ENCODE data around the gene DNMT1.
"Not testable (repeated sequence)": the region's sequence is repeated elsewhere in the genome, so short reads cannot be mapped to it uniquely, and the experiment has no call there.

The DNMT1 gene

DNA sequence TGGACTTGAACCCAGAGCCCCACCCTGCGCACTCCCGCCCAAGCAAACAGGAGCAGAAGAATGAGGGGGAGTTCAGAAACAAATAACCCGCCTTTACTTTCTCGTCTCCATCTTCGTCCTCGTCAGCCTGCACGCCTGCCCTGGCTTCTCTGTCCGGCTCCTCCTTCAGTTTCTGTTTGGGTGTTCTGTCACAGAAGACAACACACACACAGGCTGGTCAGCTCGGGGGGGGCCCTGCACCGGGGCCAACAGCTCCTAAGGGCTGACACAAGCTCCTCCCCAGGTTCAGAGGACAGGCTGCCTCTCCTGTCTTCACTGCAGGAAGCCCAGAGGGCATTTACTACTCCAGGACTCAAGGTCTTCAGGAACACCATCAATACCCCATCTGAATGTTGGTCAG is 28.3 kb downstream of the DNMT1 start:
- not testable (repeated sequence) for H3K4me1 ChIP-seq (ENCODE audit: control insufficient read depth, insufficient read depth, low read length, poor library complexity, severe bottlenecking); H3K9me3 ChIP-seq (ENCODE audit: control insufficient read depth, low read length); H3K4me3 ChIP-seq (ENCODE audit: insufficient read depth, low read depth, low read length, poor library complexity, severe bottlenecking); DNase-seq; H3K27ac ChIP-seq (ENCODE audit: insufficient read depth, low read length, poor library complexity, severe bottlenecking); H3K27me3 ChIP-seq (replicated peaks; ENCODE audit: control insufficient read depth, insufficient read depth, low read length, poor library complexity, severe bottlenecking)
- H3K36me3 ChIP-seq (ENCODE audit: control insufficient read depth, insufficient read depth, low read length) = peaks cover 54% of the 10 kb centered on the region

DNA sequence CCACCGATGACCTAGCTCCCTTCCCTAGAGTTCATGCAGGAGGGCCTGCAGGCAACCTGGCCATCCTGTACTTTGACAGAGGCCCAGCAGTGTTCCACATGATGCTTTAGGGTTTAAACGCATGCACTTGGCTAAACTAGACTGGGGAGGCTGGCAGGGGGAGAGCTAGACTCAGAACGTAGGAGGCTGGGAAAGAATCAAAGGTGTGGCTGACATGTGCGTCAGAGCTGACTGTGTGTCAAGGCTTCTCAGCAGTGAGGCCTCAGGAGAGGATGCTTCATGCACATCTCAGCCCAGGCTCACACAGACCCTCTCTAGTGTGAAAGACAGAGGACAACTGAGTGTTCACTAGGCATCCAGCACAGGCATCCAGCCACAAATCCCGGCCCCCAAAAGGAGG is 28.7 kb downstream of the DNMT1 start:
- H3K27ac ChIP-seq (ENCODE audit: insufficient read depth, low read length, poor library complexity, severe bottlenecking) = no peak overlapping the region
- H3K36me3 ChIP-seq (ENCODE audit: control insufficient read depth, insufficient read depth, low read length) = peaks cover 54% of the 10 kb centered on the region
- no peaks in the 10 kb centered on the region for H3K9me3 ChIP-seq (ENCODE audit: control insufficient read depth, low read length)
- DNase-seq = no peak
- no peaks in the 10 kb centered on the region for H3K4me1 ChIP-seq (ENCODE audit: control insufficient read depth, insufficient read depth, low read length, poor library complexity, severe bottlenecking)
- no peak overlapping the region for H3K4me3 ChIP-seq (ENCODE audit: insufficient read depth, low read depth, low read length, poor library complexity, severe bottlenecking)
- no peaks in the 10 kb centered on the region for H3K27me3 ChIP-seq (replicated peaks; ENCODE audit: control insufficient read depth, insufficient read depth, low read length, poor library complexity, severe bottlenecking)

DNA sequence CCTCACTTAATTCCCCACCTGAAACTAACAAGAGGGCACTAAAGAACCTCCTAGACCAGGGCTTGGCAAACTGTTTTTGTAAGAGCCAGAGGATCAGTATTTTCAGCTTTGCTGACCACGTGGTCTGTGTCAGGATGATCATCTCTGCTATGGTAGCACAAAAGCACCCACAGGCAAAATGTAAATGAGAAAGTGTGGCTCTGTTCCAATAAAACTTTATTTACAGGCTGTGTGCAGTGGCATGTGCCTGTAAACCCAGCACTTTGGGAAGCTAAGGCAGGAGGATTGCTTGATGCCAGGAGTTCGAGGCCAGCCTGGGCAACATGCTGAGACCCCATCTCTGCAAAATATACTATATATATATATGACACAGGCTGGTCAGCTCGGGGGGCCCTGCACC is 31.2 kb downstream of the DNMT1 start:
- Histone ChIP-seq H3K4me3 (ENCODE audit: insufficient read depth, low read depth, low read length, poor library complexity, severe bottlenecking) (no peak overlapping the region), H3K27me3 (replicated peaks; ENCODE audit: control insufficient read depth, insufficient read depth, low read length, poor library complexity, severe bottlenecking) (no peaks in the 10 kb centered on the region), H3K27ac (ENCODE audit: insufficient read depth, low read length, poor library complexity, severe bottlenecking) (no peak overlapping the region), H3K36me3 (ENCODE audit: control insufficient read depth, insufficient read depth, low read length) (peaks cover 59% of the 10 kb centered on the region), H3K9me3 (ENCODE audit: control insufficient read depth, low read length) (no peaks in the 10 kb centered on the region), H3K4me1 (ENCODE audit: control insufficient read depth, insufficient read depth, low read length, poor library complexity, severe bottlenecking) (no peaks in the 10 kb centered on the region)
- DNase-seq = no peak

DNA sequence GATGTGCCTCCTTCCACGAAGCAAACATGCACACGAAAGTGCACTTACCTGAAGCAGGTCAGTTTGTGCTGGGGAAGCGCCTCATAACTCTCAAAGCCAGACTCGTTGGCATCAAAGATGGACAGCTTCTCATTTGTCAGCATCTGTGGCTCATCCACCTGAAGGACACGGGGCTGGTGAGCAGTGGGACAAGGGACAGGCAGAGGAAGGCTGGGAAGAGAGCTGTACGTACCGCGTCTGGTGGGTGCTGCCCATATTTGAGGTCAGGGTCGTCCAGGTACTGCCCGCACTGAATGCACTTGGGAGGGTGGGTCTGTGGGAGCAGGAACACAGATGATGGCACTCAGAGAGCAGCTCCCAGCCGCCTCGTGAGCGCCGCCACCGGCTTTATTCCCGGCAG is 35.1 kb downstream of the DNMT1 start:
- Histone ChIP-seq H3K36me3 (ENCODE audit: control insufficient read depth, insufficient read depth, low read length) (peaks cover 72% of the 10 kb centered on the region), H3K27ac (ENCODE audit: insufficient read depth, low read length, poor library complexity, severe bottlenecking) (no peak overlapping the region), H3K27me3 (replicated peaks; ENCODE audit: control insufficient read depth, insufficient read depth, low read length, poor library complexity, severe bottlenecking) (no peaks in the 10 kb centered on the region), H3K4me3 (ENCODE audit: insufficient read depth, low read depth, low read length, poor library complexity, severe bottlenecking) (no peak overlapping the region), H3K9me3 (ENCODE audit: control insufficient read depth, low read length) (no peaks in the 10 kb centered on the region), H3K4me1 (ENCODE audit: control insufficient read depth, insufficient read depth, low read length, poor library complexity, severe bottlenecking) (no peaks in the 10 kb centered on the region)
- DNase-seq = no peak

DNA sequence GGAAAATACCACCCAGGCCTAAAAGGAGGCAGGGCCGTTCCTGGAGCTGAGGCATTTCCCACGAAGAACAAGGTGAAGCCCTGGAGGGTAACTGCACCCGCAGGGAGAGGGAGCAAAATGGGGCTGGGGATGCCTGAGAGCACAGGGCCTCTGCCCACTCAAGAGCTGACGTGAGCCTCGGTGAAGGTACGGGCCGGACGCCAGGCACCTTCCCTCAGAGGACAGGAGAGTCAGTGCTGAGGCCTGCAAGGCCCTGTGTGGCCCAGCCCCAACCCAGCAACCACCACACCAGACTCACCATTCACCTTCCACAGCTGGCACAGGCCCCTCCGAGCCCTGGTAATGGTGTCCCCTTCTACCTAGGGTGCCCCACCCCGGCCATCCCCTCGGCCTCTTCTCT is 36.3 kb downstream of the DNMT1 start:
- Histone ChIP-seq H3K36me3 (ENCODE audit: control insufficient read depth, insufficient read depth, low read length) (peaks cover 83% of the 10 kb centered on the region), H3K4me3 (ENCODE audit: insufficient read depth, low read depth, low read length, poor library complexity, severe bottlenecking) (no peak overlapping the region)

DNA sequence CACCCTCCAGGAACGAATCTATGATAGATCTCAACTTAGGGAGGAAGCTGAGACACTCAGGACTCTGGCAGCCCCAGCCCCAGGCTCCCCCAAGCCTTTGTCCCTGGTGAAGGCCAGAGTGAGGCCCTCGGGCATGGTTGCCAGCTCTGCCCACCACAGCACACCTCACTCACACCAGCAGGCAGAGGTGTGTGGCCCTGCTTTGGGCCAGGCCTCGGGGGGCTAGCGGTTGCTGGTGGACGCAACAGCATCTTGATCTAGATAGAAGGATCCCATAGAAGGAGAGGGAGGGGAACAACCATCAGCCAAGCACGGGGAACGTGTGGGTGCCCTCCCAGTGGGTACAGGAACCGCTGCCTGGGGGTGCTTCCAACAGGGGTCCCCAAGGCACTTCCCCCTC is 36.7 kb downstream of the DNMT1 start:
- Histone ChIP-seq H3K36me3 (ENCODE audit: control insufficient read depth, insufficient read depth, low read length) (peaks cover 84% of the 10 kb centered on the region), H3K27me3 (replicated peaks; ENCODE audit: control insufficient read depth, insufficient read depth, low read length, poor library complexity, severe bottlenecking) (no peaks in the 10 kb centered on the region), H3K9me3 (ENCODE audit: control insufficient read depth, low read length) (no peaks in the 10 kb centered on the region), H3K4me1 (ENCODE audit: control insufficient read depth, insufficient read depth, low read length, poor library complexity, severe bottlenecking) (no peaks in the 10 kb centered on the region), H3K4me3 (ENCODE audit: insufficient read depth, low read depth, low read length, poor library complexity, severe bottlenecking) (no peak overlapping the region), H3K27ac (ENCODE audit: insufficient read depth, low read length, poor library complexity, severe bottlenecking) (no peak overlapping the region)
- DNase-seq = no peak

More for the DNA sequence above, 36.3 kb downstream of the DNMT1 start:
- H3K27ac ChIP-seq (ENCODE audit: insufficient read depth, low read length, poor library complexity, severe bottlenecking) = no peak overlapping the region
- H3K27me3 ChIP-seq (replicated peaks; ENCODE audit: control insufficient read depth, insufficient read depth, low read length, poor library complexity, severe bottlenecking) = no peaks in the 10 kb centered on the region
- no peaks in the 10 kb centered on the region for H3K4me1 ChIP-seq (ENCODE audit: control insufficient read depth, insufficient read depth, low read length, poor library complexity, severe bottlenecking)
- DNase-seq = no peak
- no peaks in the 10 kb centered on the region for H3K9me3 ChIP-seq (ENCODE audit: control insufficient read depth, low read length)

DNA sequence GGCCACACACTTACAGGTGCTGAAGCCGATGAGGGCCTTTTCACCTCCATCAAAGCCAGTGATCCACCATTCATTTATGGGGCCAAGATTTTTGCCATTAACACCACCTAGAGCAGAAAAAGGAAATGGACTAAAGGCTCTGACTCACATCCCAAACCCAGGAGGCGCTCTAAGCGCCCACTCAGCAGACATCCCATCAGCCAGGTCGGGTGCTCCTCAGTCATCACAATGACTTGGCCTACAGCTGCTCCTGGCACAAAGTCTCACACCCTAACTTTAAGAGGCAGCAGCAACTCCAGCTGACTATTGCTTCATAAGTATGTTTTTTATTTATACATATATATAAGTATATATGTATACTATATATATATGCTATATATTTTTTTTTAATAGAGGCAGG is 38.9 kb downstream of the DNMT1 start:
- Histone ChIP-seq H3K27me3 (replicated peaks; ENCODE audit: control insufficient read depth, insufficient read depth, low read length, poor library complexity, severe bottlenecking) (no peaks in the 10 kb centered on the region), H3K36me3 (ENCODE audit: control insufficient read depth, insufficient read depth, low read length) (peaks cover 80% of the 10 kb centered on the region)
- no peak for DNase-seq

DNA sequence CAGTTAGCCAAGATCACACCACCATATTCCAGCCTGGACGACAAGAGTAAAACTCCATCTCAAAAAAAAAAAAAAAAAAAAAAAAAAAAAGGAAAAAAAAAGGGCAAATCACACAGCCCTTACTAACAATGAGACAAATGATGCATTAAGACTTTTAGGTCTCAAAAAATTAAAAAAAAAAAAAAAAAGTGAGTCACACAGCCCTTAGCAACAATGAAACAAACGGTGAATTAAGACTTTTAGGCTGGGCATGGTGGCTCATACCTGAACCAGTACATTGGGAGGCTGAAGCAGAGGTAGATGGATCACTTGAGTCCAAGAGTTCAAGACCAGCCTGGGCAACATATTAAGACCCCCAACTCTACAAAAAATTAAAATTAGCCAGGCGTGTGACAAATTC is 42.7 kb downstream of the DNMT1 start:
- H3K27me3 ChIP-seq (replicated peaks; ENCODE audit: control insufficient read depth, insufficient read depth, low read length, poor library complexity, severe bottlenecking) = no peaks in the 10 kb centered on the region
- H3K4me3 ChIP-seq (ENCODE audit: insufficient read depth, low read depth, low read length, poor library complexity, severe bottlenecking) = no peak overlapping the region
- no peaks in the 10 kb centered on the region for H3K9me3 ChIP-seq (ENCODE audit: control insufficient read depth, low read length)
- H3K4me1 ChIP-seq (ENCODE audit: control insufficient read depth, insufficient read depth, low read length, poor library complexity, severe bottlenecking) = no peaks in the 10 kb centered on the region
- H3K27ac ChIP-seq (ENCODE audit: insufficient read depth, low read length, poor library complexity, severe bottlenecking) = no peak overlapping the region
- DNase-seq = no peak
- H3K36me3 ChIP-seq (ENCODE audit: control insufficient read depth, insufficient read depth, low read length) = peaks cover 62% of the 10 kb centered on the region

More for the DNA sequence above, 38.9 kb downstream of the DNMT1 start:
- no peaks in the 10 kb centered on the region for H3K9me3 ChIP-seq (ENCODE audit: control insufficient read depth, low read length)
- no peaks in the 10 kb centered on the region for H3K4me1 ChIP-seq (ENCODE audit: control insufficient read depth, insufficient read depth, low read length, poor library complexity, severe bottlenecking)
- H3K27ac ChIP-seq (ENCODE audit: insufficient read depth, low read length, poor library complexity, severe bottlenecking) = no peak overlapping the region
- no peak overlapping the region for H3K4me3 ChIP-seq (ENCODE audit: insufficient read depth, low read depth, low read length, poor library complexity, severe bottlenecking)

DNA sequence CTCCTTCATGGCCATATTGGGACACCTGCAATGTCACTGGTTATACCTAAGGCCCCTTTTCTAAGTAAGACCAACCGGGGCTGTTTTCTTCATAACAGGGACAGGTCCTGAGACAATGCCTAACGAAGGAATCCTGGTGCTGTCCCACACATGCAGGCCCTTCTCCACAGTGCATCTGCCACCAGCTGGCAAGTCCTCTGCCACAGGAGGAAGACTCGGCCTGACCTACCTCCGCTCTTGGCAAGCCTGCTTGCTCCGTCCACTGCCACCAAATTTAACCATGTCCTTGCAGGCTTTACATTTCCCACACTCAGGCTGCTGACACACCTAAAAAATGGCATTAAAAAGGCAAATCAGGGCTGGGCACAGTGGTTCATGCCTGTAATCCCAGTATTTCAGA is 43.2 kb downstream of the DNMT1 start:
- Histone ChIP-seq H3K4me3 (ENCODE audit: insufficient read depth, low read depth, low read length, poor library complexity, severe bottlenecking) (no peak overlapping the region), H3K27ac (ENCODE audit: insufficient read depth, low read length, poor library complexity, severe bottlenecking) (no peak overlapping the region), H3K9me3 (ENCODE audit: control insufficient read depth, low read length) (no peaks in the 10 kb centered on the region), H3K4me1 (ENCODE audit: control insufficient read depth, insufficient read depth, low read length, poor library complexity, severe bottlenecking) (no peaks in the 10 kb centered on the region), H3K36me3 (ENCODE audit: control insufficient read depth, insufficient read depth, low read length) (peaks cover 65% of the 10 kb centered on the region), H3K27me3 (replicated peaks; ENCODE audit: control insufficient read depth, insufficient read depth, low read length, poor library complexity, severe bottlenecking) (no peaks in the 10 kb centered on the region)
- DNase-seq = no peak

DNA sequence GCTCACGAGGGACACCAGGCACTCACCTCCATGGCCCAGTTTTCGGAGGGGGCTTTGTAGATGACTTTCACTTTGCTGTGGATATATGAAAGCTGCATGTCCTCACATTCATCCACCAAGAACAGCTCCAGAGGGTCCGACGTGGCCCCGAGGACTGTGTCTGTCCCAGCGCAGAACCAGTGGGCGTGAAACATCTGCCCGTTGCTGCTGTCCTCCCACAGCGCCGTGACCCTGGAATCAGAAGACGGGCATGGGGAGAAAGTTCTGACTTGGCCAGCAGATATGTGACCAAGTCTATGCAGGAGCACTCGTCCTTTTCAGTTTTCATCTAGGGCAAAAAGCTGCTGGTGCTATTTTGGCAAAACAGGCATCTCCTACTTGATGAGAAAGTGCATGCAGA is 45.3 kb downstream of the DNMT1 start:
- Histone ChIP-seq H3K27ac (ENCODE audit: insufficient read depth, low read length, poor library complexity, severe bottlenecking) (no peak overlapping the region), H3K9me3 (ENCODE audit: control insufficient read depth, low read length) (no peaks in the 10 kb centered on the region), H3K36me3 (ENCODE audit: control insufficient read depth, insufficient read depth, low read length) (peaks cover 63% of the 10 kb centered on the region), H3K4me1 (ENCODE audit: control insufficient read depth, insufficient read depth, low read length, poor library complexity, severe bottlenecking) (peaks cover 8% of the 10 kb centered on the region), H3K4me3 (ENCODE audit: insufficient read depth, low read depth, low read length, poor library complexity, severe bottlenecking) (no peak overlapping the region), H3K27me3 (replicated peaks; ENCODE audit: control insufficient read depth, insufficient read depth, low read length, poor library complexity, severe bottlenecking) (no peaks in the 10 kb centered on the region)
- DNase-seq = no peak

DNA sequence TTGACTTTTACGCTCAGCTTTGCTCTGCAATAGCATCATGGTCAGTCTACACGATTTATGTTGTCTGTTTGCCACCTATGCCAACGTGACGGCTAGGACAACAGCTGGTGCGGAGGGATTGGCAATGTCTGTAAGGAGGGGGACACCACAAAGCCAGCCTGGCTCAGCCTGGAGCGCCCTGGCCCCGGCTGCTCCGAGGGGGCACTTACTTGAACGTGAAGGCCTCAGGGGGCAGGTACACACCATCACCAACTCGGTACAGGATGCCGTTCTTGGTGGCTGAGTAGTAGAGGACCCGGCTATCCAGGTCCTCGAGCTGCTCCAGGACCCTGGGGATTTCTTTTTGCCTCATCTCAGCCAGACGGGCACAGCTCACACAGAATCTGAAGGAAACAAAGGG is 48.6 kb downstream of the DNMT1 start:
- no peak overlapping the region for H3K4me3 ChIP-seq (ENCODE audit: insufficient read depth, low read depth, low read length, poor library complexity, severe bottlenecking)
- DNase-seq = no peak
- H3K27me3 ChIP-seq (replicated peaks; ENCODE audit: control insufficient read depth, insufficient read depth, low read length, poor library complexity, severe bottlenecking) = no peaks in the 10 kb centered on the region
- H3K9me3 ChIP-seq (ENCODE audit: control insufficient read depth, low read length) = no peaks in the 10 kb centered on the region
- no peak overlapping the region for H3K27ac ChIP-seq (ENCODE audit: insufficient read depth, low read length, poor library complexity, severe bottlenecking)
- peaks cover 52% of the 10 kb centered on the region for H3K36me3 ChIP-seq (ENCODE audit: control insufficient read depth, insufficient read depth, low read length)
- H3K4me1 ChIP-seq (ENCODE audit: control insufficient read depth, insufficient read depth, low read length, poor library complexity, severe bottlenecking) = peaks cover 40% of the 10 kb centered on the region
